HUES64 (cell line): ENCODE results near the gene EIF3A.

Source experiments
- H3K27ac ChIP-seq: 2 replicates; pipeline ENCODE4 v1.7.0; 2013; ENCODE audit warnings: low read depth, low read length, inconsistent platforms
- H3K27me3 ChIP-seq: 2 replicates; pipeline ENCODE4 v1.6.1; 2013; ENCODE audit warnings: mild to moderate bottlenecking, low read length; ENCODE audit not compliant: insufficient read depth
- H3K36me3 ChIP-seq: 2 replicates; pipeline ENCODE4 v1.6.1; 2013; ENCODE audit warnings: mild to moderate bottlenecking, low read length; ENCODE audit not compliant: insufficient read depth
- H3K4me1 ChIP-seq: 2 replicates; pipeline ENCODE4 v1.6.1; 2013; ENCODE audit warnings: mild to moderate bottlenecking, low read length, moderate library complexity; ENCODE audit not compliant: insufficient read depth
- H3K4me3 ChIP-seq: 2 replicates; pipeline ENCODE4 v1.5.1; 2013; ENCODE audit warnings: mild to moderate bottlenecking, low read length, moderate library complexity
- H3K9ac ChIP-seq: 2 replicates; pipeline ENCODE4 v1.6.1; 2013; ENCODE audit warnings: mild to moderate bottlenecking, low read depth, low read length
- H3K9me3 ChIP-seq: 2 replicates; pipeline ENCODE4 v1.6.1; 2013; ENCODE audit warnings: low read depth, low read length; ENCODE audit not compliant: insufficient read depth
- WGBS: fragments of 150-250, 120-280 bp; methylation state at CpG from one replicate; pipeline ENCODE4 v1.1.7; 2013; ENCODE audit warnings: missing lambda C conversion rate; 5-methylcytosine and 5-hydroxymethylcytosine counted together

The EIF3A gene

DNA sequence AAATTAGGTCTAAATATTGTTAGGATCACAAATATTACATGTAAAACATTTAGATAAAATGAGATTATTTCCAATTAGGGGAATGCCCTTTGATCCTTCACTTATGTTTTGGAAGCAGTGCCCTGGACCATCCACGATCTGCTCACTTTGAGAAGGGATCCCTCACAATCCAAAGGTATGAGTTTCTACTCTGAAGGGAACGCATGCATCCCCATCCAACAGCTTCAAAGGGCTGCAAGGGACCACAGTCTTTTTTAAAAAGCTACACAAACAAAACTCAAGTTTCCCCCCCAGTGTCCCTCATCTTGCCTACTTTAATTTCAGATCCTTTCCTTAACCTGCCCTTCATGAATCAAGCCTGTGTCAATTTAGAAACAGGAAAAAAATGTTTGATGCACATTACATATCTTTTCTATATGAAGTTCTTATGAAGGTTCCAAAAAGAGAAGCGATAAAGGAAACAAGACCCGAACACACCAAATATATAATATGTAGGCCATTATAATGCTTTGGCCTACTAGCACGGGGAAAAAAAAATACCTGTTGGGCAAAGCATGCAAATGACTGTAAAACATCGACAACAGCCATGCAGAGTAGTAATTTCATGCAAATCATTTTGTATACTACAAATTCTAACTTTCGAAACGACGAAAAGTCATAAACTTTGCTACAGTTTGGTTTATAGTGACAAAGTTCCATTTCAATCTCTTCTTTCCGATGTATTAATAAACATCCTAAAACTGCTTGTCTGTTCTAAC, 2.0 kb downstream of the EIF3A start:
- H3K9me3 ChIP-seq = no peaks in the 10 kb centered on the region
- peaks cover 12% of the 10 kb centered on the region for H3K4me1 ChIP-seq
- H3K4me3 ChIP-seq = peak overlapping the region; percentile 91
- H3K27me3 ChIP-seq = no peaks in the 10 kb centered on the region
- H3K9ac ChIP-seq = peak overlapping the region; percentile 100
- 46% methylated on average over 8 of the region's 10 CpGs for WGBS
- H3K36me3 ChIP-seq = peaks cover 24% of the 10 kb centered on the region
- no peak overlapping the region for H3K27ac ChIP-seq

DNA sequence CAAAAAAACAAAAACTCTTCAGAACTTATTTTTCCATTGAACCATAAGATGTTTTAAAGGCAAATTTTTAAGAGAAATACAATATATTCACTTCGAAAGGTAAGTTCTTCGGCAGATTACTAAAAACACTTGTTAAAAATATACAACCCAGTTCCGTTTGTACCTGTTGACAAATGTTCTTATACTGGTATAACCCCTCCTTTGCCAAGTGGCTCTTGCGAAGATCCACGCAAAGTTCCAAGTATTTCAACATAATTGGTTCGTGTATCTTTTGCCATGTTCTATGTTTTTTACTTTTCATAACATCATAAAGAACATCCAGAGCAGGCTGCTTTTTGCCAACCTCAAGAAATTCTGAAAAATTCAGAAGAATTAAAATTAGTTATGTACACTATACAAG, 7.0 kb downstream of the EIF3A start:
- Histone ChIP-seq H3K27ac (no peak overlapping the region), H3K36me3 (peaks cover 67% of the 10 kb centered on the region)
- 98% methylated on average over 6 of the region's 6 CpGs for WGBS

DNA sequence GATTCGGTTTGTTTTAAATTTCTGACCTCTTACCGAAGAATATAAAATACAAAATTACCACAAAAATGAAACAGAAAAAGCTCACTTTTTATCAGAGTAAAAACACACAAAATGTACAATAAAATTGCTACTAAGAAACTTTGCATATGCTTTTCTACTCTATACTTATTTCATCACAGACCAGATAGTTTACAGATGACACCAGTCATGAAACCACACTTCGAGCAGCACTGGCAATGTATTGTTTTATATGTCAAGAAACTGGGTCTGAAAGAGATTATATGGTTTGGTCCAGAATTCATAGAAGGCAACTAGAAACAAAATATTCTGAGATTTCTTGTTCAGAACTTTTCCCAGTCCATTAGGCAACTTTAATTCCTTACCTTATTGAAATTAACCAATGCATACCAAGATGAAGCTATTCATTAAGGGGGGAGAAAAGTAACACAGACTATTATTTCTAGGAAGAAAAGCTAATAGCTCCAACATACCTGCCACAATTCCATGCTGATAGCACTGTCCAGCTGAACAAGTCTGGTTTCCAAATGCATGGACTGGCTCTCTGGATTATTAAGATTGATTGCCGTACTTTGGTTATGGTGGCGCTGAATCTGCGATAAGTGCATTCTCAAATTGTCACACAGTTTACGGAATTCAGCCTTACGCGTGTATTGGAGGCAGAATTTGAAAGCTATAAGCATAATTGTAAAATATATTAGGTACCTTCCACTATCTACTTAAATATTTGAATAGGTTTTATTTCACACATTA, 10.0 kb downstream of the EIF3A start:
- Histone ChIP-seq H3K36me3 (peaks cover 88% of the 10 kb centered on the region), H3K9me3 (no peaks in the 10 kb centered on the region)
- WGBS = 97% methylated on average over 9 of the region's 9 CpGs

More for the DNA sequence above, 7.0 kb downstream of the EIF3A start:
- no peaks in the 10 kb centered on the region for H3K9me3 ChIP-seq
- H3K9ac ChIP-seq = no peak overlapping the region
- no peaks in the 10 kb centered on the region for H3K27me3 ChIP-seq
- no peak overlapping the region for H3K4me3 ChIP-seq
- peaks cover 8% of the 10 kb centered on the region for H3K4me1 ChIP-seq

DNA sequence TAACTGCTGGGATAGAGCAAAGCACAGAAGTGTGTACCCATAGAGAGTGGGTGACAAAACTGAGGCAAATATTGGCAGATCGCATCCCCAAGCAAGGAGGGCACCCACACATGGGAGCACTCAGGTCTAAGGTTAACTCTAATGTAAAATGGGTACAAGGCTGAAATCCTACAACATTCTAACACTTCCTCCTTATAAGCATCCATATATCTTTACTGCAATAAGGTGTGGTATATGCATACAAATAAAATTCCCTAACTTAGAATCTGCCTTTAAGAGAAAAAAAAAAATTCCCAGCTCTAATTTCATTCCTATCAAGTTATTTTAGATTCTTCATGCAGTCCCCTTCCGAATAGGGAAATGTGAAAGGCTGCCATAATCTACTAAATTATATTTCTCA, 18.7 kb downstream of the EIF3A start:
- no peaks in the 10 kb centered on the region for H3K27me3 ChIP-seq
- no peaks in the 10 kb centered on the region for H3K4me1 ChIP-seq
- whole genome bisulfite sequencing = 100% methylated on average over 2 of the region's 2 CpGs
- H3K9ac ChIP-seq = no peak overlapping the region
- no peak overlapping the region for H3K27ac ChIP-seq
- H3K36me3 ChIP-seq = peaks cover 99% of the 10 kb centered on the region
- H3K4me3 ChIP-seq = no peak overlapping the region
- no peaks in the 10 kb centered on the region for H3K9me3 ChIP-seq

More for the DNA sequence above, 10.0 kb downstream of the EIF3A start:
- Histone ChIP-seq H3K9ac (no peak overlapping the region), H3K4me1 (no peaks in the 10 kb centered on the region), H3K4me3 (no peak overlapping the region), H3K27me3 (no peaks in the 10 kb centered on the region), H3K27ac (no peak overlapping the region)

DNA sequence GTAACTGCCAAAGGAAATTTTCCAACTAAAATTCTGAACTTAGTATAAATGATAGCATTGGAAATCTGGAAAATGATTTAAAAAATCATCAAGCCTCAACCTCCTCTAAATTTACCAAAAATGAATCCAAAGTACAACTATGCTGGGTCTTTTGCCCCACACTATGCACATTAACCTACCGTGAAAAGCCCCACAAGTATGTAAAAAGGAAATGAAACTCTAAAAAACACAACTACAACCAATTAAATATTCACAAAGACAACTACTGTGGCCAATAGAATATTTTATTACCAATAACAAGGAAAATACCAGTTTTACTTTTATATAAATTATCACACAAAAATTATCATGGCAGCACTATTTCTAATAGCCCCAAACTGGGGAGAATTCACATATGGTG, 19.3 kb downstream of the EIF3A start:
- Histone ChIP-seq H3K27ac (no peak overlapping the region), H3K4me1 (no peaks in the 10 kb centered on the region), H3K4me3 (no peak overlapping the region), H3K9ac (no peak overlapping the region), H3K36me3 (peaks cover 99% of the 10 kb centered on the region), H3K27me3 (no peaks in the 10 kb centered on the region), H3K9me3 (no peaks in the 10 kb centered on the region)
- 89% methylated on average over 1 of the region's 1 CpG for WGBS

DNA sequence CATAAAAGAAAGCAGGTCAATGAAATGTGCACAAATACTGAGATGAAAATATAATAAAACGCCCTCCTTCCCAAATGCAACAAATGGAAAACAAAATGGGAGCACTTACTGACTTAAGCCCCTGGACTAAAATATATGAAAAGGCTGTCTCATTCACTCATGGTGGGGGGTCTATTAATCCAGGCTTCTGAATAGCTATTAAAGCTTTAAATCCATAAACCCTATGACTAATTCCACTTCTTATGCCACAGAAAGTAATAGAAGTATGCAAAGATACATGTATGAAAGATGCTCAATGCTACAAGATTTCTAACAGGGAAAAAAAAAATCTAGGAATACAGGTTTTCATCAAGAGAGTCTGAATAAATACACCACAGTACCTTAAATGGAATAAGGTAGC, 20.5 kb downstream of the EIF3A start:
- Histone ChIP-seq H3K9me3 (no peaks in the 10 kb centered on the region), H3K36me3 (peaks cover 100% of the 10 kb centered on the region), H3K27ac (no peak overlapping the region), H3K4me1 (no peaks in the 10 kb centered on the region), H3K4me3 (no peak overlapping the region), H3K9ac (no peak overlapping the region), H3K27me3 (no peaks in the 10 kb centered on the region)
- WGBS = 100% methylated on average over 1 of the region's 1 CpG

DNA sequence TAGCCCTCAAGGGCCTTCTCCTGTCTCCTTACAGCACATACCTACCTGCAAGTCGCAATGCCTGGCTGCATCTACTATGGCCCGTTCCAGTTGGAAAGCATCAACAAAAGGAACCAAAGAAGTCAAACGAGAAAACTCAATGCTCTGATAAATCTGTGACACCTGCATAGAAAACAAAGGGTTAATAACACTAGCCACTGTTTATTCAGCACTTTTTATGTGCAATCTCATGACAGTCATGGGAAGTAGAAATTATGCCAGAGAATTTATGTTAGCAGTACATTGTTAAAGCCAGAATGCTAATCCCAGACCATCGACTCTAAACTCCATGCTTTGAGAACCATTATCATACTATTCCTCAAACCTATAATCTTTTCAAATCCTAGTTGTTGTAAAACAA, 21.1 kb downstream of the EIF3A start:
- Histone ChIP-seq H3K9me3 (no peaks in the 10 kb centered on the region), H3K36me3 (peaks cover 100% of the 10 kb centered on the region), H3K27me3 (no peaks in the 10 kb centered on the region), H3K9ac (no peak overlapping the region), H3K4me3 (no peak overlapping the region), H3K4me1 (no peaks in the 10 kb centered on the region), H3K27ac (no peak overlapping the region)
- 93% methylated on average over 4 of the region's 4 CpGs for WGBS

DNA sequence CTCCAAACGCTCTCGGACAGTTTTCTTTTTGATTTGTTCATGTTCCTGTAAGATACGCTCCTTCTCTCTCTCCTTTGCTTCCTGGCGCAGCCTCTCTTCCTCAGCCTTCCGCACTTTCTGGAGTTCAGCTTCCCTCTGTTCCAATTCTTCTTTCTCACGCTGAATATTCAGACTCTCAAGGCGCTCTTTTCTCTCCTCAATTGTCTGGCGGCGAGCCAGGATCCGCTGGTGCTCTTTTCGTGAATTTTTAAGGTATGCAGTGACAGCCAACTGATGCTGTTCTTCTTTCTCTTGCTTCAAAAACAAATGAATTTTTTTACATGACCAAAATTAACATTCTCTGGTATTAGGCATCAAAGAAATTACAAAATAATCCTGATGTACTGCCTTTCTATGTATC, 22.6 kb downstream of the EIF3A start:
- Histone ChIP-seq H3K4me3 (no peak overlapping the region), H3K4me1 (no peaks in the 10 kb centered on the region), H3K9me3 (no peaks in the 10 kb centered on the region), H3K36me3 (peaks cover 100% of the 10 kb centered on the region), H3K27me3 (no peaks in the 10 kb centered on the region), H3K9ac (no peak overlapping the region), H3K27ac (no peak overlapping the region)
- WGBS = 95% methylated on average over 11 of the region's 11 CpGs

DNA sequence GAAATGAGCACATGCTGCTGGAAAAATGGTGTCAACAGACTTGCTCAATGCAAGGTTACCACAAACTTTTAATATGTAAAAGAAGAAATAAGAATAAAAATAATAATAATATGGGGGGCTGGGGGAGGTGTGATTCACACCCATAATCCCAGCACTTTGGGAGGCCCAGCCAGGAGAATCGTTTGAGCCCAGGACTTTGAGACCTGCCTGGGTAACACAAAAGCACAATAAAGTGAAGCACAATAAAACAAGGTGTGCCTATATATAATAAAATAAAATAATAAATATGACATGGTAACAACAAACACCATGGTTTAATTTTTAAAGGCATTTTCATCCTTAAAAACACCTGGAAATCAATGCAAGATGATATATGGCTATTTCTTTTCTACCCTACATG, 25.1 kb downstream of the EIF3A start:
- no peaks in the 10 kb centered on the region for H3K9me3 ChIP-seq
- no peak overlapping the region for H3K9ac ChIP-seq
- no peak overlapping the region for H3K4me3 ChIP-seq
- H3K4me1 ChIP-seq = no peaks in the 10 kb centered on the region
- peaks cover 100% of the 10 kb centered on the region for H3K36me3 ChIP-seq
- no peak overlapping the region for H3K27ac ChIP-seq
- WGBS = 100% methylated on average over 1 of the region's 1 CpG
- H3K27me3 ChIP-seq = no peaks in the 10 kb centered on the region

DNA sequence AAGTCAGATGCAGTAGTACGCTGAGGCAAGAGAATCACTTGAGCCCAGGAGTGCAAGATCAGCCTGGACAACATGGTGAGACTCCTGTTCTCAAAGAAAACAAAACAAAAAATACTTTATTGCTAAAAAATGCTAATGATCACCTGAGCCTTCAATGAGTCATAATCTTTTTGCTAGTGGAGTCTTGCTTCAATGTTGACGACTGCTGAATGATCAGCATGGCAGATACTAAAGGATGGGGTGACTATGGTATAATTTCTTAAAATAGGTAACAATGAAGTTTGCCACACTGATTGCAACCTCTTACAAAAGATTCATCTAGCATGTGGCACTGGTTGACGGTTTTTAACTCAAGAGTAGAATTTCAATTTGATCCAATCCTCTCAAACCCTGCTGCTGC, 28.8 kb downstream of the EIF3A start:
- Histone ChIP-seq H3K9ac (no peak overlapping the region), H3K36me3 (peaks cover 100% of the 10 kb centered on the region), H3K27me3 (no peaks in the 10 kb centered on the region), H3K27ac (no peak overlapping the region), H3K4me1 (no peaks in the 10 kb centered on the region), H3K9me3 (no peaks in the 10 kb centered on the region), H3K4me3 (no peak overlapping the region)
- WGBS = 93% methylated on average over 3 of the region's 3 CpGs

DNA sequence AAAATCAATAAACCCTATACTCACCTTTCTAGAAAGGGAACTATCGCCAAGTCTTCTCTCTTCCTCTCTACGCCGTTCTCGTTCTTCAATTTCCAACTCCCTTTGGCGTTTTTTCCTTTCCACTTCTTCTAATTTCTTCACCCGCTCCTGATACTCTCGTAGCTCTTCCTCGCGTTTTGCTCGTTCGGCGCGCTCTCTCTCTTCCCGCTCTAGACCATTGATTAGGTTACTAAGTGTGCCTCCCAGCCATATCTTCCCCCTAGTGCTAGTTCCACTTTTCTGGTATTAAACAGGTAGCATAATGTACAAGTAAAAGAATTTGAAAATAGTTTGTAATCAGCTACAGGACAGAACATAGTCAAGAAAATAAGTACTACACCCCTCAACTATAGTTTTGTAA, 30.8 kb downstream of the EIF3A start:
- Histone ChIP-seq H3K27me3 (no peaks in the 10 kb centered on the region), H3K4me1 (no peaks in the 10 kb centered on the region), H3K27ac (no peak overlapping the region), H3K9me3 (no peaks in the 10 kb centered on the region), H3K9ac (no peak overlapping the region), H3K36me3 (peaks cover 100% of the 10 kb centered on the region), H3K4me3 (no peak overlapping the region)
- 95% methylated on average over 14 of the region's 14 CpGs for WGBS
